ENCODE data around the gene CYP8B1. TPM values are rescaled to one million over a fixed set of nuclear protein-coding genes. Genes with fewer than 3 reads are reported as not detected.

Gene CYP8B1
- total and polyA plus RNA-seq, 2 of the 13 experiments (the other 11 are each of a cell fraction or from before 2014, with no cell fraction given), result 0.58 to 2.0 TPM

GRCh38 chr3:42873221-42873982 lies 2.3 kb downstream of the CYP8B1 start:
- peaks cover 64% of the 10 kb centered on the region for H3K4me1 ChIP-seq (ENCODE audit: insufficient read depth, low read length)
- H2AFZ ChIP-seq (ENCODE audit: low read length), result no peak overlapping the region
- CTCF ChIA-PET (ENCODE audit: low intra/inter-chr PET ratio, low total read pairs), result no interaction called here
- H3K4me3 ChIP-seq (replicated peaks in 1 of 3; ENCODE audit: insufficient read depth in 1 of 3, low read depth in 2 of 3, low read length in 3 of 3), result no peak overlapping the region
- DNase-seq (ENCODE audit: low spot score), result no peak
- no peak for ATAC-seq
- no peaks in the 10 kb centered on the region for H4K20me1 ChIP-seq (ENCODE audit: insufficient read depth, low read length)
- POLR2A ChIA-PET, result interaction anchor here (1.4 kb wide), 1 partner anchor 21 kb away, joined by 4 read pairs; no protein-coding TSS in a partner anchor
- no peaks in the 10 kb centered on the region for H3K27me3 ChIP-seq (ENCODE audit: control insufficient read depth in 1 of 2, insufficient read depth in 2 of 2, low read length in 2 of 2)
- TF ChIP-seq POLR2AphosphoS5 (IDR thresholded peaks at IDR 0.05; ENCODE audit: low read depth, low read length), result no peak
- TF ChIP-seq, protein P1, sequence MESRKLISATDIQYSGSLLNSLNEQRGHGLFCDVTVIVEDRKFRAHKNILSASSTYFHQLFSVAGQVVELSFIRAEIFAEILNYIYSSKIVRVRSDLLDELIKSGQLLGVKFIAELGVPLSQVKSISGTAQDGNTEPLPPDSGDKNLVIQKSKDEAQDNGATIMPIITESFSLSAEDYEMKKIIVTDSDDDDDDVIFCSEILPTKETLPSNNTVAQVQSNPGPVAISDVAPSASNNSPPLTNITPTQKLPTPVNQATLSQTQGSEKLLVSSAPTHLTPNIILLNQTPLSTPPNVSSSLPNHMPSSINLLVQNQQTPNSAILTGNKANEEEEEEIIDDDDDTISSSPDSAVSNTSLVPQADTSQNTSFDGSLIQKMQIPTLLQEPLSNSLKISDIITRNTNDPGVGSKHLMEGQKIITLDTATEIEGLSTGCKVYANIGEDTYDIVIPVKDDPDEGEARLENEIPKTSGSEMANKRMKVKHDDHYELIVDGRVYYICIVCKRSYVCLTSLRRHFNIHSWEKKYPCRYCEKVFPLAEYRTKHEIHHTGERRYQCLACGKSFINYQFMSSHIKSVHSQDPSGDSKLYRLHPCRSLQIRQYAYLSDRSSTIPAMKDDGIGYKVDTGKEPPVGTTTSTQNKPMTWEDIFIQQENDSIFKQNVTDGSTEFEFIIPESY (CRISPR knock-in tag; IDR thresholded peaks at IDR 0.05), result peak; percentile 95
- TF ChIP-seq, protein P2, sequence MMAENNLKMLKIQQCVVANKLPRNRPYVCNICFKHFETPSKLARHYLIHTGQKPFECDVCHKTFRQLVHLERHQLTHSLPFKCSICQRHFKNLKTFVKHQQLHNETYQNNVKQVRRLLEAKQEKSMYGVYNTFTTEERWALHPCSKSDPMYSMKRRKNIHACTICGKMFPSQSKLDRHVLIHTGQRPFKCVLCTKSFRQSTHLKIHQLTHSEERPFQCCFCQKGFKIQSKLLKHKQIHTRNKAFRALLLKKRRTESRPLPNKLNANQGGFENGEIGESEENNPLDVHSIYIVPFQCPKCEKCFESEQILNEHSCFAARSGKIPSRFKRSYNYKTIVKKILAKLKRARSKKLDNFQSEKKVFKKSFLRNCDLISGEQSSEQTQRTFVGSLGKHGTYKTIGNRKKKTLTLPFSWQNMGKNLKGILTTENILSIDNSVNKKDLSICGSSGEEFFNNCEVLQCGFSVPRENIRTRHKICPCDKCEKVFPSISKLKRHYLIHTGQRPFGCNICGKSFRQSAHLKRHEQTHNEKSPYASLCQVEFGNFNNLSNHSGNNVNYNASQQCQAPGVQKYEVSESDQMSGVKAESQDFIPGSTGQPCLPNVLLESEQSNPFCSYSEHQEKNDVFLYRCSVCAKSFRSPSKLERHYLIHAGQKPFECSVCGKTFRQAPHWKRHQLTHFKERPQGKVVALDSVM (CRISPR knock-in tag; IDR thresholded peaks at IDR 0.05), result peak; percentile 45; the same call in 1 of the 2 replicates
- TF ChIP-seq ZNF567 (CRISPR knock-in tag; IDR thresholded peaks at IDR 0.05; ENCODE audit: borderline replicate concordance), result no peak
- TF ChIP-seq, protein P3, sequence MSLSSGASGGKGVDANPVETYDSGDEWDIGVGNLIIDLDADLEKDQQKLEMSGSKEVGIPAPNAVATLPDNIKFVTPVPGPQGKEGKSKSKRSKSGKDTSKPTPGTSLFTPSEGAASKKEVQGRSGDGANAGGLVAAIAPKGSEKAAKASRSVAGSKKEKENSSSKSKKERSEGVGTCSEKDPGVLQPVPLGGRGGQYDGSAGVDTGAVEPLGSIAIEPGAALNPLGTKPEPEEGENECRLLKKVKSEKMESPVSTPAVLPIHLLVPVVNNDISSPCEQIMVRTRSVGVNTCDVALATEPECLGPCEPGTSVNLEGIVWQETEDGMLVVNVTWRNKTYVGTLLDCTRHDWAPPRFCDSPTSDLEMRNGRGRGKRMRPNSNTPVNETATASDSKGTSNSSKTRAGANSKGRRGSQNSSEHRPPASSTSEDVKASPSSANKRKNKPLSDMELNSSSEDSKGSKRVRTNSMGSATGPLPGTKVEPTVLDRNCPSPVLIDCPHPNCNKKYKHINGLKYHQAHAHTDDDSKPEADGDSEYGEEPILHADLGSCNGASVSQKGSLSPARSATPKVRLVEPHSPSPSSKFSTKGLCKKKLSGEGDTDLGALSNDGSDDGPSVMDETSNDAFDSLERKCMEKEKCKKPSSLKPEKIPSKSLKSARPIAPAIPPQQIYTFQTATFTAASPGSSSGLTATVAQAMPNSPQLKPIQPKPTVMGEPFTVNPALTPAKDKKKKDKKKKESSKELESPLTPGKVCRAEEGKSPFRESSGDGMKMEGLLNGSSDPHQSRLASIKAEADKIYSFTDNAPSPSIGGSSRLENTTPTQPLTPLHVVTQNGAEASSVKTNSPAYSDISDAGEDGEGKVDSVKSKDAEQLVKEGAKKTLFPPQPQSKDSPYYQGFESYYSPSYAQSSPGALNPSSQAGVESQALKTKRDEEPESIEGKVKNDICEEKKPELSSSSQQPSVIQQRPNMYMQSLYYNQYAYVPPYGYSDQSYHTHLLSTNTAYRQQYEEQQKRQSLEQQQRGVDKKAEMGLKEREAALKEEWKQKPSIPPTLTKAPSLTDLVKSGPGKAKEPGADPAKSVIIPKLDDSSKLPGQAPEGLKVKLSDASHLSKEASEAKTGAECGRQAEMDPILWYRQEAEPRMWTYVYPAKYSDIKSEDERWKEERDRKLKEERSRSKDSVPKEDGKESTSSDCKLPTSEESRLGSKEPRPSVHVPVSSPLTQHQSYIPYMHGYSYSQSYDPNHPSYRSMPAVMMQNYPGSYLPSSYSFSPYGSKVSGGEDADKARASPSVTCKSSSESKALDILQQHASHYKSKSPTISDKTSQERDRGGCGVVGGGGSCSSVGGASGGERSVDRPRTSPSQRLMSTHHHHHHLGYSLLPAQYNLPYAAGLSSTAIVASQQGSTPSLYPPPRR (CRISPR knock-in tag; IDR thresholded peaks at IDR 0.05; ENCODE audit: borderline replicate concordance), result no peak
- peak overlapping the region; percentile 25 for H3K27ac ChIP-seq (ENCODE audit: extremely low read length, insufficient read depth, low read length)
- in situ Hi-C loops (cut with HindIII; ENCODE audit: extremely low pct_ligation_motif_present, low pct_unique_long_range_greater_than_20kb) (no loop called here), intact Hi-C loops (cut with micrococcal nuclease; ENCODE audit: unreplicated experiment) (no loop called here)
- H3K36me3 ChIP-seq (replicated peaks in 1 of 2; ENCODE audit: control insufficient read depth in 1 of 2, insufficient read depth in 2 of 2, low read length in 2 of 2), result no peaks in the 10 kb centered on the region
- no peak overlapping the region for H3K9ac ChIP-seq (ENCODE audit: insufficient read depth, low read depth, low read length)
- BruUV-seq (replicated peaks), result no TSS peak
- WGBS (ENCODE audit: low lambda C conversion rate), result 77% methylated on average over 9 of the region's 9 CpGs
- no peaks in the 10 kb centered on the region for H3K79me2 ChIP-seq (ENCODE audit: insufficient read depth, low read length)
- H3K4me2 ChIP-seq (ENCODE audit: low read depth, low read length), result 0 out of 2 replicates have a peak overlapping the region, but pooled peaks have one; percentile 2
- H3K9me3 ChIP-seq (ENCODE audit: low read length), result no peaks in the 10 kb centered on the region
- no peak for FAIRE-seq

Measured in HepG2 (cell line).